Ecto neural progenitor cell (in vitro differentiated cells): ENCODE measurements around the gene DDX24.

Source experiments
- DNase-seq: peaks from one replicate; pipeline ENCODE4 v3.0.0-alpha.2; 2018; ENCODE audit warnings: low spot score

The DDX24 gene, protein sequence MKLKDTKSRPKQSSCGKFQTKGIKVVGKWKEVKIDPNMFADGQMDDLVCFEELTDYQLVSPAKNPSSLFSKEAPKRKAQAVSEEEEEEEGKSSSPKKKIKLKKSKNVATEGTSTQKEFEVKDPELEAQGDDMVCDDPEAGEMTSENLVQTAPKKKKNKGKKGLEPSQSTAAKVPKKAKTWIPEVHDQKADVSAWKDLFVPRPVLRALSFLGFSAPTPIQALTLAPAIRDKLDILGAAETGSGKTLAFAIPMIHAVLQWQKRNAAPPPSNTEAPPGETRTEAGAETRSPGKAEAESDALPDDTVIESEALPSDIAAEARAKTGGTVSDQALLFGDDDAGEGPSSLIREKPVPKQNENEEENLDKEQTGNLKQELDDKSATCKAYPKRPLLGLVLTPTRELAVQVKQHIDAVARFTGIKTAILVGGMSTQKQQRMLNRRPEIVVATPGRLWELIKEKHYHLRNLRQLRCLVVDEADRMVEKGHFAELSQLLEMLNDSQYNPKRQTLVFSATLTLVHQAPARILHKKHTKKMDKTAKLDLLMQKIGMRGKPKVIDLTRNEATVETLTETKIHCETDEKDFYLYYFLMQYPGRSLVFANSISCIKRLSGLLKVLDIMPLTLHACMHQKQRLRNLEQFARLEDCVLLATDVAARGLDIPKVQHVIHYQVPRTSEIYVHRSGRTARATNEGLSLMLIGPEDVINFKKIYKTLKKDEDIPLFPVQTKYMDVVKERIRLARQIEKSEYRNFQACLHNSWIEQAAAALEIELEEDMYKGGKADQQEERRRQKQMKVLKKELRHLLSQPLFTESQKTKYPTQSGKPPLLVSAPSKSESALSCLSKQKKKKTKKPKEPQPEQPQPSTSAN

GRCh38 chr14:94080621-94081385 lies at the start of gene DDX24, which contains the start of gene IFI27L1:
TSS of gene DDX24 (minus strand) at chr14:94081202. CDS start at chr14:94079742, 1,460 bp downstream.
TSS of gene IFI27L1 (plus strand) at chr14:94081310. CDS start at chr14:94096938, 15,628 bp downstream.
- peak; percentile 95 for DNase-seq

GRCh38 chr14:94129758-94130414 lies 48.9 kb upstream of the DDX24 start:
- DNase-seq, result peak; percentile 57

DNA sequence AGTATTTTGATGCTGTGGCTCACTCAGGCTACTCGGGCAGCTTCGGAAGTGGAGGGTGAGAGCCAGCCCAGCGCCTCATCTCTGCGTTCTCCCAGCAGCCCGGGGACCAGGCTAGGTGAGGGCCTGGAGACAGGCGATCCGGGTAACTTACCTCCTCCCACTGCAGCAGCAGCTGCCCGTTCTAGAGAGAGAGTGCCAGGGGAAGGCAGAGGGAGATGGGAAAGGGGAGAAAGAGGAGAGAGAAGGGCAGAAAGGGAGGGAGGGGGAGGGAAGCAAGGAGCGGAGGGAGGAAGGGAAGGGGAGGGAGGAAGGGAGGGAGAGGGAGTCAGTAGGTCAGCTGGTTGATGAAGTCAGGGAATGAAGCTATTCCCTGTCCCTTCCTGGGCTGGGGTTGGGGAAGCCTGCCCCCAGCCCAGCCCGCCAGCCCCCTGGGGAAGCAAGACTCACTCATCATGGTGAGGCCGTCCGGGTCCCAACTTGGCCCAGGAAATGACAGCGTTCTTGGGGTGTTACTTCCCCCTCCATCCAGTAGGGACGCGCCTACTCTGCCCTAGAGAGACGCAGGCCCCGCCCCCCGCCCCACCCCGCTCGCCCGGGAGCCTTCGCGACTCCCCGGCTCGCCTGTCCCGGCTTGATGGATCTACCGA lies 48.2 kb upstream of the DDX24 start, which contains the start of gene IFI27L2:
TSS of gene IFI27L2 (minus strand) at position 494 of the 647 bp plus-strand sequence. CDS start at position 454, 40 bp downstream.
- peak; percentile 89 for DNase-seq

DNA sequence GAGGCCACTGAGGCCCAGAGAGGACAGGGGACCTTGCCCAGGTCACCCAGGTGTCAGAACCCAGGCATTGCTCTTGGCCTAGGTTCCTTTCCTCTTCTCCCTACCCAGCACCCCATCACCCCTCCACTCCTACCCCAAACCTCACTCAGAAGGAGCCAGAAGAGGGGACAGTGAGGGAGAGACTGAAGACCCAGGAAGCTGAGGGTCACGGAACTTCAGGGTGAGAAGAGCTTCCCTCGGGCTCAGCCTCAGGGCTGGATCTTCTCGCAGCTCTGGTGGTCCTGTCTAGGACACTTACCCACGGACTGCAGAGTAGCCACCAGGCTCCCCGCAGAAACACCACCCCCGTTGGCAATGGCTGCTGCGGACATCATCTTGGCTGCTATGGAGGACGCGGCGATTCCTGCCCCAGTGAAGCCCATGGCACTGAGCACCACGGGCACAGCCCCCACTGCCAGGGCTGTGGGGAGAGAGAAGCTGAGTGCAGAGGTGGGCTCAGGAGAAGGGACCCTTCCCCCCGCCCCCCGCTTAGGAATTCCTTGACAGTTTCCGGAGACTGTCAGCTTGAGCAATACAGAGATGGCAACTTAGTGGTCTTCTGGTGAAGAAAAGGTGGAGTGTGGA lies 47.3 kb upstream of the DDX24 start:
- DNase-seq, result peak; percentile 41

DNA sequence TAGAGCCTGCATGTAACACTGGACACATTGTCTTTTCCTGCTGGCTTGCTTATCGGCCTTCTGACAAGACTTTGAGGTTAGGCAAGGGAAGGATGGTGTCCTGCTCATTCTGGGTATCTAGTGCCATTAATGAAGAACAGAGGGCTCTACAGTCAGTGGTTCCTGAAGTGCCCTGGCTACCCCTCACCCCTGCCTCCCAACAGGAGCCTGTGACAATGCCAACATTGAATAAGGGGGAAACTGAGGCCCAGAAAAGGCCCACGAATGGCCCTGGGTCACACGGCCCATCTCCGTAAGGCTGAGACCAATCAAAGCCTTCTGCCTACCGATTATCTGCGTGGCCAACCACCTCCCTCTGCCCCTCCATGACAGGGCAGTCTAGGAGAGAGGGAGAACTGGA lies 46.3 kb upstream of the DDX24 start:
- peak; percentile 12 for DNase-seq

GRCh38 chr14:94126800-94127199 lies 45.8 kb upstream of the DDX24 start:
- DNase-seq, result no peak

GRCh38 chr14:94126419-94126677 lies 45.3 kb upstream of the DDX24 start:
- peak; percentile 16 for DNase-seq

GRCh38 chr14:94125659-94126418 lies 44.8 kb upstream of the DDX24 start:
- peak; percentile 28 for DNase-seq

DNA sequence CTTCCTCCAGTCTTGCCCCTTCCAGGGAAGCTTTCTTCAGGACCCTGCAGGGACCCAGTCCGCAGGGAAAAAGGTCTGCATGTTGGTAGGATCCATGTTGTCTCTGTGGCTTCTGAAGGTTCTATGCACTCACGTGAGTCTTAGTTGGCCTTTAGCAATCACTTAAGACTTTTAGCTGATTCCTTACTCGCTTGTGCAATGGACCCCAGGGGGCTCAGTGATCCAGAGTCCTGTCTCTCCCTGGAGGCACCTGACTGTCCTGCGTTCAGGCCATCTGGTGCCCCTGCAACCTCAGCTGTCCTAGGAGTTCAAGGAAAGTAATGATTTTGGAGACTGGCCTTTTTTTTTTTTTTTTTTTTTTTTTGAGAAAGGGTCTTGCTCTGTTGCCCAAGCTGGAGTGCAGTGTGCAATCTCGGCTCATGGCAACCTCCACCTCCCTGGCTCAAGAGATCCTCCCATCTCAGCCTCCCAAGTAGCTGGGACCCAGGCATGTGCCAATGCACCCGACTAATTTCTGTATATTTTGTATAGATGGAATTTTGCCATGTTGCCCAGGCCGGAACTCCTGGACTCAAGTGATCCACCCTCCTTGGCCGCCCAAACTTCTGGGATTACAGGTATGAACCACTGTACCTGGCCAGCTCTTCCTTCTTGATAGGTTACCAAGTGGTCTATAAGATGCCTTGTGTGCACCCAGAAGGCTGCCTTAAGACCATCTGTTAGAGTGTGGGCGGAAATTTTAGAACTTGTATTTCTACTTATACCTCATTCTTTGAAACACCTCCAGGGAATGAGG lies 43.8 kb upstream of the DDX24 start:
- peak; percentile 24 for DNase-seq

GRCh38 chr14:94123868-94124267 lies 42.9 kb upstream of the DDX24 start:
- DNase-seq, result peak; percentile 18

- peak; percentile 31 for DNase-seq
Measured at GRCh38 chr14:94123296-94123695, 42.3 kb upstream of the DDX24 start.

GRCh38 chr14:94122438-94122837 lies 41.4 kb upstream of the DDX24 start:
- DNase-seq, result peak; percentile 14

- peak; percentile 26 for DNase-seq
Measured at GRCh38 chr14:94121485-94121884, 40.5 kb upstream of the DDX24 start.

DNA sequence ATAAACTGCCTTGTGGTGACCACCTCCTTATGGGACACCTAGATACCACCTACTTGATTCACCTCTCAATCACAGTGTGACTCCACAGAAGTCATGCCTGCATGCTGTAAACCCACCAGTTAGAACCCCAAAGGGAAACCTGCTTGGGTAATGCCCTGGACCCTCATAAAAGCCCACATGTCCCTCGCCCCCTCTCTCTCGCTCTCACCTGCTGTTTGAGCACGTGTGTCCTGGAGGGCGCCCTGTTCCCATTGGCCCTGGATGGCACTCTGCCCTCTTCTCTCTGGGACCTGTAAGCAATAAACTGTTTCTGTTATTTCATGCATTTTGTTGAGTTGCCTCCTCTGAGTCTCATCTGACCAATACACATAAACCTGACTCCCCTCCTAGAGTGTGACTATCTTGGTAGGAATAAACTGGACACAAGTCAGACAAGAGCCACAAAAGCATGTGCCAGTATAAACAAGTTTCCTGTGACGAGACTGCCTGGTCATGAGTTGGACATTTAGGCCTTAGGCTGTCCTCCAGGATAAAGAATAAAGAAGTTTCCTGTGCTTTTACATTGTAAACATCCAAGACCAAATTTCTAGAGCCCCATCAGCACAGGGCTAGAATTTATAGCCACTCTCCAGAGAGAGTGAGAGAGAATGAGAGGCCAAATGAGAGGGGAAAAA lies 39.8 kb upstream of the DDX24 start:
- peak; percentile 32 for DNase-seq

DNA sequence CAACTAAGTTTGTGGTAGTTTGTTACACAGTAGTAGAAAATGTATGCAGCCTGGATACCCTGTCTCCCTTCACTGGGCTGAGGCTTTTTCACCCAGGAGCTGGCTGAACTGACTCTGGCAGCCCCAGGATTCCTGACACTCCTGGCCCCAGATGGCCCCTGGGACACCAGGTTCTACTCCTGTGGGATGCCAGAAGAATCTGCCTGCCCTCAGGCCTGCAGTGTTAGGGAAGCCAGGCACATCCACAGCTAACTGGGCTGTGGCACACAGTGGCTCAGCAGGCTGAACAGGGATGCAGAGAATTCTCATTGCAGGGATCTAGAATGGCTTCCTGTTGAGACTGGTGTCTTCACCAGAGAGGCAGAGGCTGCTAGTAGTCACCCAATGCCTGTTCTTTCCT lies 38.1 kb upstream of the DDX24 start:
- no peak for DNase-seq

DNA sequence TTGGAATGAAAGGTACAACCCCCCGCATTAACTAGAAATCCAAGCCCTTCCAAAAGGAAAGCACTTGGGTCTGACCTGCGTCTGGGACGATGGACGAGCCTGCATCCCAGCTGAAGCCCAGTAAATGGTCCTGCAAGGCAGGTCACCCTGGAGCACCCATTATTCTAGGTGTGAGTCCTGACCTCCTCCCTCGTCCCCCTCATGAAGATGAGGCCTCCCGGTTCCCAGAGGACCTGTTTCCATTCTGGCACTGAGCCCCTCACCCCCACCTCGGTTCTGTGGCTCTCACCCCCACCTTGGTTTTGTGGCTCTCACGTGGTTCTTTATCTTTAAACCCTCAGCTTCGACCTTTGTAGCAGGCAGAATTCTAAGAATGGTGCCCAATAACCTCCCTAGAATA lies 36.9 kb upstream of the DDX24 start:
- DNase-seq, result no peak

- DNase-seq, result no peak
Measured at GRCh38 chr14:94116701-94117100, 35.7 kb upstream of the DDX24 start.

GRCh38 chr14:94115631-94116030 lies 34.6 kb upstream of the DDX24 start:
- no peak for DNase-seq
